BLaER1 treated with 17β-estradiol and CSF1 and Interleukin-3, amounts not matched to agents 10 nM and 100 nM (cell line): ENCODE results near the gene METTL22.
"Not testable (repeated sequence)": the region's sequence is repeated elsewhere in the genome, so short reads cannot be mapped to it uniquely, and the experiment has no call there.

ENCODE experiments used
- H3K27ac ChIP-seq, 11 experiments: shearing (Covaris generic); formaldehyde crosslinking; 2 replicates each; pipeline ENCODE4 v1.8.1; 2022
- H3K27me3 ChIP-seq, 11 experiments: shearing (Covaris generic); formaldehyde crosslinking; 2 replicates each; pipeline ENCODE4 v1.8.1; 2022
- H3K36me3 ChIP-seq, 11 experiments: shearing (Covaris generic); formaldehyde crosslinking; 2 replicates each; pipeline ENCODE4 v1.8.1; 2022
- H3K4me1 ChIP-seq, 10 experiments: shearing (Covaris generic); formaldehyde crosslinking; 2 replicates each; pipeline ENCODE4 v1.8.1; 2022
- H3K4me2 ChIP-seq, 11 experiments: shearing (Covaris generic); formaldehyde crosslinking; 2 replicates each; pipeline ENCODE4 v1.8.1; 2022
- H3K4me3 ChIP-seq, 10 experiments: shearing (Covaris generic); formaldehyde crosslinking; 2 replicates each; pipeline ENCODE4 v1.8.1; 2022
- H3K9ac ChIP-seq, 11 experiments: shearing (Covaris generic); formaldehyde crosslinking; 2 replicates each; pipeline ENCODE4 v1.8.1; 2022
- H3K9me3 ChIP-seq, 11 experiments: shearing (Covaris generic); formaldehyde crosslinking; replicated peaks in 1 of 11; 2 replicates each; pipeline ENCODE4 v1.8.1; 2022
- H4K20me1 ChIP-seq, 11 experiments: shearing (Covaris generic); formaldehyde crosslinking; 2 replicates each; pipeline ENCODE4 v1.8.1; 2022
- Cebpa-rat ChIP-seq, 11 experiments: shearing (Covaris generic); IDR thresholded peaks; 2 replicates each; pipeline ENCODE4 v1.8.1; 2022

Gene METTL22

GRCh38 chr16:8646326-8647053, 25.0 kb downstream of the METTL22 start:
- Histone ChIP-seq H3K4me3 (no peak overlapping the region), H3K9me3 (no peaks in the 10 kb centered on the region), H3K4me2 (no peak overlapping the region), H3K27ac (no peak overlapping the region), H3K4me1 (peaks cover 27 to 40% (median 33%) of the 10 kb centered on the region in 10 experiments), H3K27me3 (no peaks in the 10 kb centered on the region), H3K9ac (no peak overlapping the region), H3K36me3 (peaks cover 75 to 89% (median 80%) of the 10 kb centered on the region in 11 experiments), H4K20me1 (peaks cover 0 to 29% (median 5%) of the 10 kb centered on the region in 11 experiments; a peak in 8 of 22 replicates)
- TF ChIP-seq Cebpa-rat (IDR thresholded peaks at IDR 0.05) = no peak

- Histone ChIP-seq H3K36me3 (peaks cover 62 to 75% (median 67%) of the 10 kb centered on the region in 11 experiments), H3K4me3 (no peak overlapping the region), H4K20me1 (peaks cover 0 to 19% (median 0%) of the 10 kb centered on the region in 11 experiments; a peak in 7 of 22 replicates), H3K27ac (no peak overlapping the region), H3K9ac (no peak overlapping the region), H3K4me1 (peaks cover 15 to 26% (median 20%) of the 10 kb centered on the region in 10 experiments), H3K9me3 (no peaks in the 10 kb centered on the region), H3K27me3 (no peaks in the 10 kb centered on the region), H3K4me2 (no peak overlapping the region)
- no peak for TF ChIP-seq Cebpa-rat (IDR thresholded peaks at IDR 0.05)
Observed at GRCh38 chr16:8647721-8648318, 26.3 kb downstream of the METTL22 start.

GRCh38 chr16:8648877-8649276, 27.4 kb downstream of the METTL22 start:
- Histone ChIP-seq H4K20me1 (peaks cover 0 to 18% (median 0%) of the 10 kb centered on the region in 11 experiments; a peak in 6 of 22 replicates), H3K4me2 (no peak overlapping the region), H3K27ac (no peak overlapping the region), H3K4me3 (no peak overlapping the region), H3K4me1 (peaks cover 15 to 18% (median 15%) of the 10 kb centered on the region in 10 experiments), H3K9me3 (no peaks in the 10 kb centered on the region), H3K27me3 (no peaks in the 10 kb centered on the region), H3K9ac (no peak overlapping the region), H3K36me3 (peaks cover 51 to 65% (median 56%) of the 10 kb centered on the region in 11 experiments)
- no peak for TF ChIP-seq Cebpa-rat (IDR thresholded peaks at IDR 0.05)

GRCh38 chr16:8649829-8650554, 28.5 kb downstream of the METTL22 start:
- peaks cover 0 to 10% (median 0%) of the 10 kb centered on the region in 11 experiments; a peak in 5 of 22 replicates for H4K20me1 ChIP-seq
- no peak overlapping the region for H3K4me3 ChIP-seq
- H3K4me2 ChIP-seq = no peak overlapping the region
- TF ChIP-seq Cebpa-rat (IDR thresholded peaks at IDR 0.05) = no peak
- H3K9me3 ChIP-seq = no peaks in the 10 kb centered on the region
- peaks cover 41 to 55% (median 47%) of the 10 kb centered on the region in 11 experiments for H3K36me3 ChIP-seq
- peaks cover 3 to 9% (median 4%) of the 10 kb centered on the region in 10 experiments for H3K4me1 ChIP-seq
- H3K9ac ChIP-seq = no peak overlapping the region
- H3K27me3 ChIP-seq = no peaks in the 10 kb centered on the region
- no peak overlapping the region for H3K27ac ChIP-seq

- not testable (repeated sequence) for H3K4me2 ChIP-seq, H3K27me3 ChIP-seq, H3K27ac ChIP-seq, H3K4me1 ChIP-seq, H4K20me1 ChIP-seq, H3K4me3 ChIP-seq, H3K9me3 ChIP-seq, H3K9ac ChIP-seq
- peaks cover 21 to 35% (median 28%) of the 10 kb centered on the region in 11 experiments for H3K36me3 ChIP-seq
Observed at GRCh38 chr16:8651958-8652357, 30.5 kb downstream of the METTL22 start.

GRCh38 chr16:8655184-8655717, 33.8 kb downstream of the METTL22 start:
- H3K9ac ChIP-seq = no peak overlapping the region
- no peaks in the 10 kb centered on the region for H3K27me3 ChIP-seq
- H3K27ac ChIP-seq = no peak overlapping the region
- peaks cover 0 to 3% (median 0%) of the 10 kb centered on the region in 11 experiments; a peak in 3 of 22 replicates for H3K36me3 ChIP-seq
- TF ChIP-seq Cebpa-rat (IDR thresholded peaks at IDR 0.05) = no peak
- no peak overlapping the region for H3K4me3 ChIP-seq
- H3K9me3 ChIP-seq = no peaks in the 10 kb centered on the region
- no peaks in the 10 kb centered on the region; a peak in 1 of 22 replicates for H4K20me1 ChIP-seq
- H3K4me1 ChIP-seq = peaks cover 0 to 9% (median 2%) of the 10 kb centered on the region in 10 experiments; a peak in 6 of 20 replicates
- H3K4me2 ChIP-seq = peak overlapping the region in 1 of 11 experiments; percentile 28; a peak in 1 of 22 replicates

GRCh38 chr16:8656376-8656775, 34.9 kb downstream of the METTL22 start:
- Histone ChIP-seq H3K4me3 (no peak overlapping the region), H3K27me3 (no peaks in the 10 kb centered on the region), H3K4me1 (peaks cover 0 to 9% (median 2%) of the 10 kb centered on the region in 10 experiments; a peak in 6 of 20 replicates), H3K4me2 (no peak overlapping the region), H3K36me3 (no peaks in the 10 kb centered on the region), H3K27ac (no peak overlapping the region), H4K20me1 (no peaks in the 10 kb centered on the region; a peak in 1 of 22 replicates), H3K9ac (no peak overlapping the region), H3K9me3 (no peaks in the 10 kb centered on the region)
- TF ChIP-seq Cebpa-rat (IDR thresholded peaks at IDR 0.05) = no peak

GRCh38 chr16:8660841-8661301, 39.4 kb downstream of the METTL22 start:
- Histone ChIP-seq H3K9me3 (no peaks in the 10 kb centered on the region), H3K4me3 (no peak overlapping the region), H3K4me2 (no peak overlapping the region), H4K20me1 (no peaks in the 10 kb centered on the region), H3K36me3 (peaks cover 0 to 16% (median 0%) of the 10 kb centered on the region in 11 experiments; a peak in 8 of 22 replicates), H3K9ac (no peak overlapping the region), H3K4me1 (peaks cover 0 to 32% (median 16%) of the 10 kb centered on the region in 10 experiments; a peak in 12 of 20 replicates), H3K27me3 (no peaks in the 10 kb centered on the region), H3K27ac (no peak overlapping the region)
- no peak for TF ChIP-seq Cebpa-rat (IDR thresholded peaks at IDR 0.05)
